NT2/D1 (cell line): ENCODE results near the gene ANKRD39.

ENCODE experiments used
- SUZ12 ChIP-seq: IDR thresholded peaks from 2 replicates; pipeline ENCODE4 v1.6.1; 2011; ENCODE audit not compliant: insufficient read length, insufficient read depth; ENCODE audit errors: extremely low read depth
- YY1 ChIP-seq: IDR thresholded peaks from 2 replicates; pipeline ENCODE4 v1.6.1; 2011; ENCODE audit not compliant: insufficient read length, insufficient read depth

GRCh38 chr2:96879545-96880040 lies 21.8 kb upstream of the ANKRD39 start:
- TF ChIP-seq YY1 (no peak), SUZ12 (no peak)
